ENCODE measurements around the gene E2F6. TPM values are rescaled to one million over a fixed set of nuclear protein-coding genes. Genes with fewer than 3 reads are reported as not detected.

E2F6 gene
- total and polyA plus RNA-seq, 9 of the 15 experiments (the other 6 are each of a cell fraction or from before 2014, with no cell fraction given): 13.6 to 33.9 (median 26.1) TPM

DNA sequence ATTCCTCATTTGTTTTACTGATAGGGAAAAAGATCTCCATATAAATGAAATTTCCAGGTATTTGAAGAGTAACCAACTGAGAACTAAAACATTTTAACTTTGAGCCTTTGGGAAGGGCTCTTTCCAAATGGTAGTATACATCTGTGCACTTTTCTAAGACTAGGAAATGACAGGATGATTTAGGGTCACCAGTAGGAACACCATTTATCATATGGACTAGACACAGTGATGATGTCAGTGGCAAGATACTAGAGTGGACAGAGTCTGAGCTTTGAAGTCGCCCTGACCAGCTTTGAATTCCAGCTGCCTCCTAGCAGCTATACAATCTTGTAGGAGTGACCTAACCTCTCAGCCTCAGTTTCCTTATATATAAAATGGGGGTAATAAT, 56.4 kb downstream of the E2F6 start (continued):
- TF ChIP-seq, protein P1, sequence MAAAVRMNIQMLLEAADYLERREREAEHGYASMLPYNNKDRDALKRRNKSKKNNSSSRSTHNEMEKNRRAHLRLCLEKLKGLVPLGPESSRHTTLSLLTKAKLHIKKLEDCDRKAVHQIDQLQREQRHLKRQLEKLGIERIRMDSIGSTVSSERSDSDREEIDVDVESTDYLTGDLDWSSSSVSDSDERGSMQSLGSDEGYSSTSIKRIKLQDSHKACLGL (CRISPR knock-in tag; IDR thresholded peaks at IDR 0.05; ENCODE audit: borderline replicate concordance, poor library complexity, severe bottlenecking): no peak
- no peak for TF ChIP-seq ZNF134 (CRISPR knock-in tag; conservative IDR thresholded peaks at IDR 0.05)
- TF ChIP-seq CREB5 (CRISPR knock-in tag; IDR thresholded peaks at IDR 0.05): no peak
- no peak for TF ChIP-seq CBX1 (IDR thresholded peaks at IDR 0.05; ENCODE audit: low read depth)
- TF ChIP-seq YBX1 (IDR thresholded peaks at IDR 0.05): no peak
- no peak for TF ChIP-seq UBTF (IDR thresholded peaks at IDR 0.05; ENCODE audit: borderline replicate concordance in 1 of 2, low read depth in 2 of 2, low read length in 2 of 2)
- TF ChIP-seq TFAP4 (CRISPR knock-in tag; IDR thresholded peaks at IDR 0.05; ENCODE audit: borderline replicate concordance): no peak
- no peak for TF ChIP-seq KDM1A (IDR thresholded peaks at IDR 0.05)
- TF ChIP-seq POLR3A (IDR thresholded peaks at IDR 0.05; ENCODE audit: borderline replicate concordance, extremely low read depth, insufficient read depth, insufficient read length): no peak
- TF ChIP-seq, protein P2, sequence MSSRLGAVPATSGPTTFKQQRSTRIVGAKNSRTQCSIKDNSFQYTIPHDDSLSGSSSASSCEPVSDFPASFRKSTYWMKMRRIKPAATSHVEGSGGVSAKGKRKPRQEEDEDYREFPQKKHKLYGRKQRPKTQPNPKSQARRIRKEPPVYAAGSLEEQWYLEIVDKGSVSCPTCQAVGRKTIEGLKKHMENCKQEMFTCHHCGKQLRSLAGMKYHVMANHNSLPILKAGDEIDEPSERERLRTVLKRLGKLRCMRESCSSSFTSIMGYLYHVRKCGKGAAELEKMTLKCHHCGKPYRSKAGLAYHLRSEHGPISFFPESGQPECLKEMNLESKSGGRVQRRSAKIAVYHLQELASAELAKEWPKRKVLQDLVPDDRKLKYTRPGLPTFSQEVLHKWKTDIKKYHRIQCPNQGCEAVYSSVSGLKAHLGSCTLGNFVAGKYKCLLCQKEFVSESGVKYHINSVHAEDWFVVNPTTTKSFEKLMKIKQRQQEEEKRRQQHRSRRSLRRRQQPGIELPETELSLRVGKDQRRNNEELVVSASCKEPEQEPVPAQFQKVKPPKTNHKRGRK (tag; IDR thresholded peaks at IDR 0.05): no peak
- TF ChIP-seq, protein P3, sequence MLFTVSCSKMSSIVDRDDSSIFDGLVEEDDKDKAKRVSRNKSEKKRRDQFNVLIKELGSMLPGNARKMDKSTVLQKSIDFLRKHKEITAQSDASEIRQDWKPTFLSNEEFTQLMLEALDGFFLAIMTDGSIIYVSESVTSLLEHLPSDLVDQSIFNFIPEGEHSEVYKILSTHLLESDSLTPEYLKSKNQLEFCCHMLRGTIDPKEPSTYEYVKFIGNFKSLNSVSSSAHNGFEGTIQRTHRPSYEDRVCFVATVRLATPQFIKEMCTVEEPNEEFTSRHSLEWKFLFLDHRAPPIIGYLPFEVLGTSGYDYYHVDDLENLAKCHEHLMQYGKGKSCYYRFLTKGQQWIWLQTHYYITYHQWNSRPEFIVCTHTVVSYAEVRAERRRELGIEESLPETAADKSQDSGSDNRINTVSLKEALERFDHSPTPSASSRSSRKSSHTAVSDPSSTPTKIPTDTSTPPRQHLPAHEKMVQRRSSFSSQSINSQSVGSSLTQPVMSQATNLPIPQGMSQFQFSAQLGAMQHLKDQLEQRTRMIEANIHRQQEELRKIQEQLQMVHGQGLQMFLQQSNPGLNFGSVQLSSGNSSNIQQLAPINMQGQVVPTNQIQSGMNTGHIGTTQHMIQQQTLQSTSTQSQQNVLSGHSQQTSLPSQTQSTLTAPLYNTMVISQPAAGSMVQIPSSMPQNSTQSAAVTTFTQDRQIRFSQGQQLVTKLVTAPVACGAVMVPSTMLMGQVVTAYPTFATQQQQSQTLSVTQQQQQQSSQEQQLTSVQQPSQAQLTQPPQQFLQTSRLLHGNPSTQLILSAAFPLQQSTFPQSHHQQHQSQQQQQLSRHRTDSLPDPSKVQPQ (CRISPR knock-in tag; IDR thresholded peaks at IDR 0.05; ENCODE audit: borderline replicate concordance): no peak
- no peak for TF ChIP-seq ZKSCAN8 (CRISPR knock-in tag; IDR thresholded peaks at IDR 0.05)
- TF ChIP-seq YY1 (IDR thresholded peaks at IDR 0.05; ENCODE audit: borderline replicate concordance in 1 of 3, control insufficient read depth in 1 of 3, extremely low read depth in 1 of 3, insufficient read depth in 3 of 3, insufficient read length in 1 of 3, insufficient replicate concordance in 2 of 3, low read depth in 1 of 3, low read length in 2 of 3): no peak
- TF ChIP-seq, protein P4, sequence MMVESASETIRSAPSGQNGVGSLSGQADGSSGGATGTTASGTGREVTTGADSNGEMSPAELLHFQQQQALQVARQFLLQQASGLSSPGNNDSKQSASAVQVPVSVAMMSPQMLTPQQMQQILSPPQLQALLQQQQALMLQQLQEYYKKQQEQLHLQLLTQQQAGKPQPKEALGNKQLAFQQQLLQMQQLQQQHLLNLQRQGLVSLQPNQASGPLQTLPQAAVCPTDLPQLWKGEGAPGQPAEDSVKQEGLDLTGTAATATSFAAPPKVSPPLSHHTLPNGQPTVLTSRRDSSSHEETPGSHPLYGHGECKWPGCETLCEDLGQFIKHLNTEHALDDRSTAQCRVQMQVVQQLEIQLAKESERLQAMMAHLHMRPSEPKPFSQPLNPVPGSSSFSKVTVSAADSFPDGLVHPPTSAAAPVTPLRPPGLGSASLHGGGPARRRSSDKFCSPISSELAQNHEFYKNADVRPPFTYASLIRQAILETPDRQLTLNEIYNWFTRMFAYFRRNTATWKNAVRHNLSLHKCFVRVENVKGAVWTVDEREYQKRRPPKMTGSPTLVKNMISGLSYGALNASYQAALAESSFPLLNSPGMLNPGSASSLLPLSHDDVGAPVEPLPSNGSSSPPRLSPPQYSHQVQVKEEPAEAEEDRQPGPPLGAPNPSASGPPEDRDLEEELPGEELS (CRISPR knock-in tag; IDR thresholded peaks at IDR 0.05; ENCODE audit: borderline replicate concordance): no peak

Data from K562 (cell line).